Liver (tissue), 9 donors: ENCODE data around the gene DMD. TPM values are rescaled to one million over a fixed set of nuclear protein-coding genes. Genes with fewer than 3 reads are reported as not detected.
A peak's percentile ranks its signal among the peaks of the same experiment; 100 is the strongest.

Source experiments
- DNase-seq: peaks from one replicate; pipeline ENCODE4 v3.0.0-alpha.2; 2017; ENCODE audit warnings: low spot score
- H3K27ac ChIP-seq, 2 donors: one replicate each; pipeline ENCODE4 v1.7.0; 2013; ENCODE audit warnings: inconsistent platforms in 2 of 2, low read length in 2 of 2, control low read depth in 1 of 2, low read depth in 1 of 2, mild to moderate bottlenecking in 1 of 2
- H3K27me3 ChIP-seq, 4 donors: one replicate each; pipeline versions ENCODE4 v1.6.1 to v1.7.0; 2013; ENCODE audit warnings: low read length in 3 of 4, inconsistent platforms in 1 of 4, mild to moderate bottlenecking in 1 of 4, moderate library complexity in 1 of 4; ENCODE audit not compliant: control insufficient read depth in 4 of 4, insufficient read depth in 4 of 4
- H3K36me3 ChIP-seq, 4 donors: one replicate each; pipeline versions ENCODE4 v1.6.1 to v1.7.0; 2013; ENCODE audit warnings: low read length in 3 of 4, mild to moderate bottlenecking in 3 of 4, low read depth in 1 of 4, moderate library complexity in 1 of 4; ENCODE audit not compliant: control insufficient read depth in 4 of 4, insufficient read depth in 3 of 4
- H3K4me1 ChIP-seq, 4 donors: one replicate each; pipeline versions ENCODE4 v1.6.1 to v1.7.0; 2013; ENCODE audit warnings: low read length in 3 of 4, mild to moderate bottlenecking in 3 of 4, moderate library complexity in 1 of 4; ENCODE audit not compliant: control insufficient read depth in 4 of 4, insufficient read depth in 4 of 4
- H3K4me3 ChIP-seq, 3 donors: one replicate each; pipeline versions ENCODE4 v1.6.1 to v1.7.0; 2013; ENCODE audit warnings: low read length in 3 of 3, control low read depth in 1 of 3, low read depth in 1 of 3, mild to moderate bottlenecking in 1 of 3
- H3K9ac ChIP-seq, 2 donors: one replicate each; pipeline ENCODE4 v1.7.0; 2013; ENCODE audit warnings: low read length in 2 of 2, mild to moderate bottlenecking in 2 of 2, moderate library complexity in 2 of 2, control low read depth in 1 of 2, low read depth in 1 of 2
- H3K9me3 ChIP-seq, 4 donors: one replicate each; pipeline versions ENCODE4 v1.6.1 to v1.7.0; 2013; ENCODE audit warnings: low read length in 3 of 4; ENCODE audit not compliant: control insufficient read depth in 4 of 4
- EGR1 ChIP-seq, 2 donors: IDR thresholded peaks; 2 replicates each; pipeline ENCODE4 v1.6.1; 2016 to 2018; ENCODE audit warnings: antibody characterized with exemption in 2 of 2, low read depth in 2 of 2
- NR2F2 ChIP-seq: IDR thresholded peaks from 2 replicates; pipeline ENCODE4 v1.6.1; 2016; ENCODE audit warnings: antibody characterized with exemption
- RAD21 ChIP-seq, 2 donors: IDR thresholded peaks; 2 replicates each; pipeline ENCODE4 v1.6.1; 2016; ENCODE audit warnings: antibody characterized with exemption in 2 of 2, mild to moderate bottlenecking in 2 of 2
- RXRA ChIP-seq, 2 donors: IDR thresholded peaks; 2 replicates each; pipeline ENCODE4 v1.6.1; 2017 to 2018; ENCODE audit warnings: antibody characterized with exemption in 2 of 2, mild to moderate bottlenecking in 1 of 2
- WGBS: extraction: QIAGEN DNeasy Blood & Tissue Kit; methylation state at CpG from one replicate; pipeline ENCODE4 v1.1.7; 2013; 5-methylcytosine and 5-hydroxymethylcytosine counted together
- polyA plus RNA-seq, 2 donors: library from polyadenylated mRNA; stranded (reverse) in 1 of 2; unstranded in 1 of 2; fragments of 200-250 nt in 1 of 2; fragments of >200 nt in 1 of 2; fragmentation: Nextera tagmentation in 1 of 2; extraction: Ambion mirVana in 1 of 2; gene quantifications; one replicate each; pipeline versions ENCODE4 v1.2.1 to v1.2.3, GENCODE V29; 2013 to 2015
- total RNA-seq, 2 donors: library from RNA; depleted of rRNA; stranded (reverse); fragments of >200 nt; gene quantifications; one replicate each; pipeline ENCODE4 v1.2.3, GENCODE V29; 2014
- TF ChIP-seq, protein P1 (sequence below): IDR thresholded peaks from 2 replicates; pipeline ENCODE4 v1.6.1; 2016; ENCODE audit warnings: antibody characterized with exemption
- TF ChIP-seq, protein P2 (sequence below): IDR thresholded peaks from 2 replicates; pipeline ENCODE4 v1.6.1; 2016; ENCODE audit warnings: antibody characterized with exemption
- TF ChIP-seq, protein P3 (sequence below): IDR thresholded peaks from 2 replicates; pipeline ENCODE4 v1.6.1; 2016; ENCODE audit warnings: antibody characterized with exemption
- TF ChIP-seq, protein P4 (sequence below): fragments of 150-350 bp; IDR thresholded peaks from 2 replicates; pipeline ENCODE4 v1.5.1; 2017; ENCODE audit warnings: improper control_type of control experiment, low read depth, low read length; ENCODE audit not compliant: missing input control
- donor health status: healthy.
- donor health status: healthy.
- donor health status: healthy.
- donor health status: healthy.
- donor health status: healthy.

The DMD gene
- total and polyA plus RNA-seq, 4 donors, result 14.6 to 61.9 (median 23.9) TPM

DNA sequence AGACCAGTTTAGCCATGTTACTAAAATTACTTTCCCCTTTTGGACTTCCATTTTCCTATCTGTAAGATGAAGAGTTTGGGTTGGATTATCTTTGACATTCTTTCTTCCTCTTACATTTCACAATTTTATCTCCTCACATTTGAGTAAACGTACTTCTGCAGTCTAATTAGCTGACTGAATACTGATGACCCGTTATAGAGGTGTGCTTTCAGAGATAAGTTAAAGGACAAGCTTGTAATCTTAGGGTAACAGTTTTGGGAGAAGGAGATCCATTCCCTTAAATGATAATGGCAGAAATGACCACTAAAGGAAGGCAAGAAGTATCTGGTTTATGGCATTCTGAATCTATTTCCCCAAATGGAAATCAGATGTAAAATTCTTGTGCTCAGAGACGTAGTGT is 1916.9 kb downstream of the DMD start:
- no peak overlapping the region for H3K4me3 ChIP-seq
- no peaks in the 10 kb centered on the region for H3K36me3 ChIP-seq
- H3K9ac ChIP-seq, result no peak overlapping the region
- H3K4me1 ChIP-seq, result no peaks in the 10 kb centered on the region
- WGBS, result 83% methylated on average over 3 of the region's 3 CpGs
- H3K27ac ChIP-seq, result no peak overlapping the region
- TF ChIP-seq, protein P1, sequence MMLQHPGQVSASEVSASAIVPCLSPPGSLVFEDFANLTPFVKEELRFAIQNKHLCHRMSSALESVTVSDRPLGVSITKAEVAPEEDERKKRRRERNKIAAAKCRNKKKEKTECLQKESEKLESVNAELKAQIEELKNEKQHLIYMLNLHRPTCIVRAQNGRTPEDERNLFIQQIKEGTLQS, result no peak
- TF ChIP-seq EGR1 (IDR thresholded peaks at IDR 0.05; ENCODE audit: low read depth in 2 of 2) (no peak), NR2F2 (no peak)
- H3K27me3 ChIP-seq, result no peaks in the 10 kb centered on the region
- no peaks in the 10 kb centered on the region for H3K9me3 ChIP-seq
- no peak for DNase-seq

DNA sequence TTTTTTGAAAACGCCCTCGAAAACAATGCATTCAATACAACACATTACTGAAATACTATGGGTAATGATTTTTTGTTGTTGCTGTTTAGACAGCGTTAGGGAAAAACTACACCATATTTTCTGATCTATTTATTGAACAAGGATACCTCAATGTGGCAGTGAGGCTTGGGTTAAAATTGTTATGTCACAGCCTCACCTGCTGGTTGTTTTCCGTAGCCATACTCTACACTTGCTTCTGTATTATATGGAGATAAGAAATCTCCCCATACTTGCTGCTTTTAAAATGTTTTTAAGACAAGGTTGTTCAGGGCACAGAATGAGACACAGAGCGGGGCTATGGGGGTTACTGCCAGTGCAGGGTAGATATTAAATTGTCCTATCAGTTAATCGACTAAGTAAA is 1917.9 kb downstream of the DMD start:
- no peak overlapping the region for H3K4me3 ChIP-seq
- no peak for DNase-seq
- WGBS, result 90% methylated on average over 6 of the region's 6 CpGs
- H3K4me1 ChIP-seq, result peaks cover 0 to 1% (median 0%) of the 10 kb centered on the region in 4 donors
- no peaks in the 10 kb centered on the region for H3K27me3 ChIP-seq
- no peaks in the 10 kb centered on the region for H3K36me3 ChIP-seq
- H3K27ac ChIP-seq, result no peak overlapping the region
- TF ChIP-seq RXRA (IDR thresholded peaks at IDR 0.05) (no peak), RAD21 (IDR thresholded peaks at IDR 0.05) (peak in 1 of 2 donors; percentile 27)
- H3K9ac ChIP-seq, result no peak overlapping the region
- no peaks in the 10 kb centered on the region for H3K9me3 ChIP-seq

DNA sequence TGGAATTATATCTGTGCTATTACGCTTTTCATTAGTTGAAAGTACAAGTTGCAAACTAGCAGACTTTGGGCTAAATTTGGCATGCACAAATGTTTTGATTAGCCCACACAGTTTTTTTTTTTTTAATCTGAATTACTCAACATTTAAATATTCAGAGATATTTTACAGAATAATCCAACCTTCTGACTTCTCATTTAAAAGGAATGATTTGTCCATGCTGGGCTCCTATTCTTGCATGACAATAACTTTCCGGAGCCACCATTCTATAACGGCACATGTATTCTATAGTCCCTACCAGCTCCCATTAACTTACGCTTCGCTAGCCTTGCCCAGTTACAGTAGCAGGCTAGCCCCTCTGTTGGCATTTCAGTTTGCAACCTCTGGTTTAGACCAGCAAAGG is 1920.2 kb downstream of the DMD start:
- H3K4me3 ChIP-seq, result no peak overlapping the region
- no peaks in the 10 kb centered on the region for H3K9me3 ChIP-seq
- H3K4me1 ChIP-seq, result peaks cover 0 to 8% (median 0%) of the 10 kb centered on the region in 4 donors
- DNase-seq, result no peak
- H3K36me3 ChIP-seq, result no peaks in the 10 kb centered on the region
- WGBS, result 90% methylated on average over 5 of the region's 5 CpGs
- no peak overlapping the region for H3K9ac ChIP-seq
- no peaks in the 10 kb centered on the region for H3K27me3 ChIP-seq
- no peak overlapping the region for H3K27ac ChIP-seq
- TF ChIP-seq RAD21 (IDR thresholded peaks at IDR 0.05), result no peak
- TF ChIP-seq NR2F2, result no peak
- TF ChIP-seq, protein P2, sequence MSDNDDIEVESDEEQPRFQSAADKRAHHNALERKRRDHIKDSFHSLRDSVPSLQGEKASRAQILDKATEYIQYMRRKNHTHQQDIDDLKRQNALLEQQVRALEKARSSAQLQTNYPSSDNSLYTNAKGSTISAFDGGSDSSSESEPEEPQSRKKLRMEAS, result no peak
- TF ChIP-seq, protein P3, sequence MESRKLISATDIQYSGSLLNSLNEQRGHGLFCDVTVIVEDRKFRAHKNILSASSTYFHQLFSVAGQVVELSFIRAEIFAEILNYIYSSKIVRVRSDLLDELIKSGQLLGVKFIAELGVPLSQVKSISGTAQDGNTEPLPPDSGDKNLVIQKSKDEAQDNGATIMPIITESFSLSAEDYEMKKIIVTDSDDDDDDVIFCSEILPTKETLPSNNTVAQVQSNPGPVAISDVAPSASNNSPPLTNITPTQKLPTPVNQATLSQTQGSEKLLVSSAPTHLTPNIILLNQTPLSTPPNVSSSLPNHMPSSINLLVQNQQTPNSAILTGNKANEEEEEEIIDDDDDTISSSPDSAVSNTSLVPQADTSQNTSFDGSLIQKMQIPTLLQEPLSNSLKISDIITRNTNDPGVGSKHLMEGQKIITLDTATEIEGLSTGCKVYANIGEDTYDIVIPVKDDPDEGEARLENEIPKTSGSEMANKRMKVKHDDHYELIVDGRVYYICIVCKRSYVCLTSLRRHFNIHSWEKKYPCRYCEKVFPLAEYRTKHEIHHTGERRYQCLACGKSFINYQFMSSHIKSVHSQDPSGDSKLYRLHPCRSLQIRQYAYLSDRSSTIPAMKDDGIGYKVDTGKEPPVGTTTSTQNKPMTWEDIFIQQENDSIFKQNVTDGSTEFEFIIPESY, result no peak

DNA sequence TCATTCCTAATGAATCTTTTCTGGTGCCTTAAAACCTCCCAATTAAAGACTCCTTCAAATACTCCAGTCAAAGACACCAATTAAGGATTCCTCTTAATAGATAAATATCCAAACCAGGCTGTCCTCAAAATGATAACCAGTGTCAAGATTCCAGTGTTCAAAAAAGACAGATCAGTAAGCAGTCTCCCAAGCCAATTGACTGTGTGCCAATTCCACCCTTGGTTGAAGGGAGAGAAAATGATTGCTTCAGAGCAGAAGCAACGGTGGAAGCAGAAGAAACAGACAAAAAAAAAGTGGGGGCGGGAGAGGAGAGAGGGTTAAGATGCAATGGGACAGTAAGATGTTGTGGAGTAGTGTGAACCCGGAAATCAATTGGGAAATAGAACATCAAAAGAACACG is 1923.5 kb downstream of the DMD start:
- Histone ChIP-seq H3K9ac (no peak overlapping the region), H3K27me3 (no peaks in the 10 kb centered on the region), H3K9me3 (no peaks in the 10 kb centered on the region), H3K36me3 (no peaks in the 10 kb centered on the region), H3K4me1 (peaks cover 0 to 8% (median 0%) of the 10 kb centered on the region in 4 donors), H3K4me3 (no peak overlapping the region), H3K27ac (no peak overlapping the region)
- TF ChIP-seq, protein P4, sequence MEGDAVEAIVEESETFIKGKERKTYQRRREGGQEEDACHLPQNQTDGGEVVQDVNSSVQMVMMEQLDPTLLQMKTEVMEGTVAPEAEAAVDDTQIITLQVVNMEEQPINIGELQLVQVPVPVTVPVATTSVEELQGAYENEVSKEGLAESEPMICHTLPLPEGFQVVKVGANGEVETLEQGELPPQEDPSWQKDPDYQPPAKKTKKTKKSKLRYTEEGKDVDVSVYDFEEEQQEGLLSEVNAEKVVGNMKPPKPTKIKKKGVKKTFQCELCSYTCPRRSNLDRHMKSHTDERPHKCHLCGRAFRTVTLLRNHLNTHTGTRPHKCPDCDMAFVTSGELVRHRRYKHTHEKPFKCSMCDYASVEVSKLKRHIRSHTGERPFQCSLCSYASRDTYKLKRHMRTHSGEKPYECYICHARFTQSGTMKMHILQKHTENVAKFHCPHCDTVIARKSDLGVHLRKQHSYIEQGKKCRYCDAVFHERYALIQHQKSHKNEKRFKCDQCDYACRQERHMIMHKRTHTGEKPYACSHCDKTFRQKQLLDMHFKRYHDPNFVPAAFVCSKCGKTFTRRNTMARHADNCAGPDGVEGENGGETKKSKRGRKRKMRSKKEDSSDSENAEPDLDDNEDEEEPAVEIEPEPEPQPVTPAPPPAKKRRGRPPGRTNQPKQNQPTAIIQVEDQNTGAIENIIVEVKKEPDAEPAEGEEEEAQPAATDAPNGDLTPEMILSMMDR, result no peak
- TF ChIP-seq RAD21 (IDR thresholded peaks at IDR 0.05), result peak; percentile 14 to 31
- no peak for DNase-seq
- 43% methylated on average over 4 of the region's 4 CpGs for WGBS
